ENCODE results near the gene KCNQ1OT1. TPM values are rescaled to one million over a fixed set of nuclear protein-coding genes. Genes with fewer than 3 reads are reported as not detected.

Gene KCNQ1OT1
- total RNA-seq, 1 experiment from 2014 or later: 3.2 TPM

GRCh38 chr11:2584812-2585565 lies 114.8 kb downstream of the KCNQ1OT1 start:
- no peak for DNase-seq (ENCODE audit: low spot score)

DNA sequence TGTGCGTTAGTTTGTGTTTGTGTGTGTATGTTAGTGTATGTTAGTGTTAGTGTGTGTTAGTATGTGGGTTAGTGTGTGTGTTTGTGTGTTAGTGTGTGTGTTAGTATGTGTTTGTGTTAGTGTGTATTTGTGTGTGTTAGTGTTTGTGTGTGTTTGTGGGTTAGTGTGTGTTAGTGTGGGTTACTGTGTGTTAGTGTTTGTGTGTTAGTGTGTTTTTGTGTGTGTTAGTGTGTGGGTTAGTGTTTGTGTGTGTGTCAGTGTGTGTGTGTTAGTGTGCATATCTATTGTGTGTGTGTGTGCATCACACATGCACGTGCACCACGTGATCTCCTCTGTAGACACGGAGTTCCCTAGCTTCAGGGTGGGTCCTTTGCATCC lies 115.4 kb downstream of the KCNQ1OT1 start:
- DNase-seq (ENCODE audit: low spot score): no peak

DNA sequence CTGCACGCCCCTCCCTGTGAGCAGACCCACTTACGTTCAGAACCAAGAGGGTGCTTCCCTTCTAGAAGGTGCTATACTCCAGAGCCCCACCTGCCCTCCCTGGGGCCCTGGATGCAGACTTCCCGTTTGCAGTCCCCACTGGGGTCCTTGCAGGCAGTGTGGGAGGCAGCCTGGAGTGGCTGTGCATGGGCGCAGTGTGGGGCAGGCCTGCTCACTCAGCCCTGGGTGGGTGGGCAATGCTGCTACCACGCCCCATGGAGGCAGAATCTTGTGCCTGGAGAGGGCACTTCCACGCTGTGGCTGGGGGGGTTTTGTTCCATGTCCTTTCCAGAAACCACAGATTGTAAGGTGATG lies 116.2 kb downstream of the KCNQ1OT1 start:
- no peak for DNase-seq (ENCODE audit: low spot score)

DNA sequence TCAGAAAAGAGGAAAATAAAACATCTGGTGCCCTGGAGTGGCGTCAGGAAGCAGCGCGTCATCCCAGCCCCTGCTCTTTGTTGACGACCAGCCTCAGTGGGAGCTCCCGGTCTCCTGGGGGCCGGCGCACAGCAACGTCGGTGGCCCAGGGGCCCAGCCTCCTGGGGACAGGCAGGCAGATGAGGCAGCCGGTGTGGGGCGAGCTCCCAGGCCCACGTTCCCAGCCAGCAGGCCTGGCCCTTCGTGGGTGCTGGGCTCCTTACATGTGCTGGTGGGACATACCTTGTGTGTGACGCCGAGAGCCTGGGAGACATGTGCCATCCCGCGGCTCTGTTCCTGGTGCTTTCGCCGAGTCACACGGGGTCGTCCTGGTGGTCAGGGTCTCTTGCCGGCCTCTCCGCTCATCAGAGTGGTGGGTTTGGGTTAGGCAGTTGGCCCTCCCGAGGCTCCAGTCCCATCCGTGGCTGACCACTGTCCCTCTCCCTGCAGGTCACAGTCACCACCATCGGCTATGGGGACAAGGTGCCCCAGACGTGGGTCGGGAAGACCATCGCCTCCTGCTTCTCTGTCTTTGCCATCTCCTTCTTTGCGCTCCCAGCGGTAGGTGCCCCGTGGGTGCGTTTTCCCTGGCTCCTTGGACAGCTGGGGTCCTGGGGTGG lies 116.7 kb downstream of the KCNQ1OT1 start:
- DNase-seq (ENCODE audit: low spot score): no peak

GRCh38 chr11:2582351-2582945 lies 117.3 kb downstream of the KCNQ1OT1 start:
- no peak for DNase-seq (ENCODE audit: low spot score)

- DNase-seq (ENCODE audit: low spot score): no peak
Observed at GRCh38 chr11:2581931-2582350, 117.9 kb downstream of the KCNQ1OT1 start.

GRCh38 chr11:2581151-2581930 lies 118.5 kb downstream of the KCNQ1OT1 start:
- DNase-seq (ENCODE audit: low spot score): no peak

DNA sequence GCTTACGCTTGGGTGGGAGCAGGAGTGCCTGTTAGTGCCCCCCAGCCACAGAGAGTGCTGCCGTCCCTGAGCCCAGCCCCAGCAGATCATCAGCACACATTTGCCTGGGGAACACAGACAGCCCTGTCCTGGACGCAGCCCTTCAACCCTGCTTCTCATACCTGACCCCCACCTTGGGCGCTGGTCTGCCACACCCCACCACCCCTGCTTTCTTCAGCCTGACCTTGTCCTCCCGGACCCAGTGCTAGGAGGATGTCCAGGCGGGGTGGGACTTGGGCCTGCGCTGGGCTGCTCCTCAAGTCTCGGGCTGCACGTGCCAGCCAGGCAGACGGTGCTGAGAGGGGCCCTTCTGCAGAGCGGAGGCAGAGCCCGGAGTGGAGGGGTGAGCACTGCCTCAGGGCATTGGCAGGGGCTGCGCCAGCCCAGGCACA lies 119.2 kb downstream of the KCNQ1OT1 start:
- no peak for DNase-seq (ENCODE audit: low spot score)

- no peak for DNase-seq (ENCODE audit: low spot score)
Observed at GRCh38 chr11:2580061-2580421, 119.8 kb downstream of the KCNQ1OT1 start.

GRCh38 chr11:2579315-2580060 lies 120.3 kb downstream of the KCNQ1OT1 start:
- DNase-seq (ENCODE audit: low spot score): no peak

DNA sequence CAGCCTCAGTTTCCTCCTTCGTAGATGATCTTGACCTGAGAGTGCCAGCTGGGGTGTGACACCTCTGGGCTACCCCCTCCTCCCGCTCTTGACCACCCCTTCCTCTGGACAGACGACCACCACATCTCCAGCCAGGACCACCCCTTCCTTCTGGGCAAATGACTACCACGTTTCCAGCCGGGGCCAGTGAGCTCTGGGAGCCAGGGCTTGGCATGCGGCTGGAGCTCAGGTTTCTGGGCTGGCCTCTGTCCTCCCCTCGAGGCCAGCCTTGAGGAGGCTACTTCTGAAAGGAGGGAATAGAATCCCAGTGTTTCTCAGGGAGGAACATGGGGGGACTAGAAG lies 120.9 kb downstream of the KCNQ1OT1 start:
- DNase-seq (ENCODE audit: low spot score): no peak

DNA sequence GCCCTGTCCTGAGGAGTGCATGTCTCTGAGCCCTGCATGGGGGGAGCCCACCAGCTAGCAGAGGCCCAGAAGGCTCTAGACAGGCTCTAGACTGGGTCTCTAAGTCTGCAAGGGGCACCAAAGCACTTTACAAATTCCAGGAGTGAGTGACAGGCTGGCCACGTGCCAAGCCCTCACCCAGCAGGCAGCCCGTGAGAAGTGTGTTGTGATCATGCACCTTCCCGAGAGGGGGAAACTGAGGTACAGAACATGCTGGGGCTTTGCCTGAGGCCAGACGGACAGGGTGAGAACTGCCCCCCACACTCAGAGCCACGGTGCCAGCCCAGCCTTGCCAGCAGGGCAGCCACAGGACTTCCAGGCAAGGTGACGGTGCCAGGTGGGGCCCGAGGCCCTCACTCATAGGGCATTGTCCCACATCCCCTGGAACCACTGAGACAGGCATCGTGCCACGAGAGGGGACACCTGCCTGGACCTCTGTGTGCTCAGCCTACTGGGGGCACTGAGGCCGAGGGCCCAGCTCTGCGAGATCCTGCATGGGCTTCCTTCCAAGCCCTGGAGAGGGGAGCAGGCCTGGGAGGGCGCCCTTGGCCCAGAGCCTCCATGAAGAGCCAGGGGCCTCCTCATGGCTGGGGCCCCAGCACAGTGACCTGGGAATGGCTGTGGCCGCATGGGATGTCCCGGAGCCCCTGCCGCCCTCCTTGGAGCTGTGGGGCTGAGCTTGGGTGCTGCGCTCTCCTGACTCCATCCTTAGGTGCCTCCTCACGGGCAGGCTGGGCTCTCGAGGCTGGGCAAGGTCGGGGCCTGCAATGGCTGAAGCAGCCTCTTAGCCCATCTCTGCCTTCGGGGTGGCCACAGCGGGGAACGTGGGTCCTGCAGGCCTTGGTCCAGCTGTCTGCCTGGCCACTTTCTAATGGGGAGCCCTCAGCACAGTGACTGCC lies 121.5 kb downstream of the KCNQ1OT1 start:
- no peak for DNase-seq (ENCODE audit: low spot score)

DNA sequence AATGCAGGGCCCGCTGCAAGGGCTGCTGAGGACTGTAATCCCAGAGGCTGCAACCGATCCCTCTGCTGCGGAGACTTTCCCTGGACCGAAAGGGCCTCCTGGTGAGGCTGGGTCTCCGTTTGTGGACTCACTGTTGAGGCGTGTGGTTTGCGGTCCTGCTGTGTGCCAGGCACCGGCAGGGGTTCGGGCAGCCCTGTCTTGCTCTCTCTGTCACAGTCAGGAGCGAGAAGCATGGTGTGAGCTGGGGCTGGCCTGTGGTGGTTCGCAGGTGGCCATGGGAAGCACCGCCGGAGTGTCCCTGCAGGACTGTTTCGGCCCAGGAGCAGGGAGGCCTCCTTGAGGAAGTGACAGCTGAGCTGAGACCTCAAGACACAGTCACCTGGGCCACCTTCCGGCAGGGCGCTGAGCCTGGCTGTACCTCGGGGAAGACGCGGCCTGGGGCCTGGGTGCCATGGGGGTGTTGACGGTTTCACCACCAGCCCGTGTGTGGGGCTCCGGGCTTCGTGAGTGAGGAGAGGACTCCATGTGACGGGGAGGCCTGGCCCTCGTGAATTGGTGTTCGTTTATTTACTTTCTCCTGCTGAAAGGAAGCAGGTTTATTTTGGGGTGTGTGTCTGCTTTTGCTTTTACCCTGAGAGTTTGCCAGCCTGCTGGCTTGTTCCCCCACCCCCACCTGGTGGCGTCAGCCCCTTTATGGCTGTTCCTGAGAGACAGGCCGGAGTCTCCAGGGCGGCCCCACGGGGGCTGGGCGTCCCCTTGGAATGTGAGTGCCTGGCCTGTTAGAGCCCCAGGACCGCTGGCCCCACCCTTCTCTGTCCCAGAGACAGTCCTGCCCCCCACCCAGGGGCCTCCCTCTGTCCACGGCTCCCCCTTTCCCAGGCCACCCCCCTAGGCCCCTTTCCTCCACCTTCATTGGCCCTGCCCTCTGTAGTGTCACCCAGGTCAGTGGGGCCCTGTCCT lies 122.5 kb downstream of the KCNQ1OT1 start:
- no peak for DNase-seq (ENCODE audit: low spot score)

GRCh38 chr11:2576549-2576948 lies 123.2 kb downstream of the KCNQ1OT1 start:
- no peak for DNase-seq (ENCODE audit: low spot score)

DNA sequence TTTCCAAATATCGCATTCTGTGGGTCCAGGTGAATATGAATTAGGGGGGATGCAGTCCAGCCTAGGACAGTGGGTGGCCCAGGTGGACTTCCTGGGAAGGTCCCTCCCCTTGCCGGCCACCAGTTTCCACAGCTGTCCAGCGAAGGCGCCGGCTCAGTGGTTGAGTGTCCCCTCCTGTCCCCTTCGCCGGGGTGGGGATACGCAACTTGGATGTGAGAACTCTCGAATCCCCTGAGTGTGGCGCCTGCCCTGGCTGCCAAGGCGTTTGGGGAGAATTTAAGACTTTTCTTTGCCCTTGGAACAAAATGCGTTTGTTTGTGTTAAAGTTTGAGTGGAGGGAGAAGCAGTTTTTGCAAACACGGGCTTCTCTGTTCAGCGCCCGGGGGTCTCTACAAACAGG lies 123.7 kb downstream of the KCNQ1OT1 start:
- DNase-seq (ENCODE audit: low spot score): no peak

- DNase-seq (ENCODE audit: low spot score): peak; percentile 8
Observed at GRCh38 chr11:2575591-2576051, 124.2 kb downstream of the KCNQ1OT1 start.

GRCh38 chr11:2574553-2575535 lies 125.0 kb downstream of the KCNQ1OT1 start:
- DNase-seq (ENCODE audit: low spot score): peak; percentile 62

GRCh38 chr11:2574043-2574552 lies 125.7 kb downstream of the KCNQ1OT1 start:
- no peak for DNase-seq (ENCODE audit: low spot score)

Measured in HT-29 (cell line).